RWPE2 (cell line): ENCODE measurements around the gene CAPZB.
A peak's percentile ranks its signal among the peaks of the same experiment; 100 is the strongest.

Experiments used
- ATAC-seq: fragments of 200-7000 bp; cut with Tn5 transposase; 3 replicates; pipeline ENCODE4 v1.9.1; 2021; ENCODE audit warnings: low read depth
- DNase-seq: peaks from one replicate; pipeline ENCODE4 v3.0.0-alpha.2; 2020; ENCODE audit warnings: low spot score
- H3K27ac ChIP-seq: fragments of 450-650 bp; 2 replicates; pipeline ENCODE4 v1.5.1; 2017; ENCODE audit warnings: mild to moderate bottlenecking; ENCODE audit not compliant: poor library complexity, severe bottlenecking
- H3K27me3 ChIP-seq: fragments of 250-450 bp; sonication (Bioruptor Pico); 2 replicates; pipeline ENCODE4 v1.5.1; 2021; ENCODE audit warnings: mild to moderate bottlenecking, moderate library complexity; ENCODE audit not compliant: insufficient read depth, poor library complexity, severe bottlenecking
- H3K36me3 ChIP-seq: fragments of 250-450 bp; sonication (Bioruptor Pico); 2 replicates; pipeline ENCODE4 v1.5.1; 2020; ENCODE audit warnings: low read depth, mild to moderate bottlenecking, moderate library complexity
- H3K4me1 ChIP-seq: fragments of 250-450 bp; sonication (Bioruptor Pico); 2 replicates; pipeline ENCODE4 v1.5.1; 2021; ENCODE audit warnings: mild to moderate bottlenecking, moderate library complexity; ENCODE audit not compliant: insufficient read depth, poor library complexity, severe bottlenecking
- H3K4me3 ChIP-seq: fragments of 250-450 bp; sonication (Bioruptor Pico); 2 replicates; pipeline ENCODE4 v1.5.1; 2021; ENCODE audit warnings: mild to moderate bottlenecking, moderate library complexity; ENCODE audit not compliant: severe bottlenecking
- H3K9me3 ChIP-seq: fragments of 250-450 bp; sonication (Bioruptor Pico); 2 replicates; pipeline ENCODE4 v1.5.1; 2021; ENCODE audit warnings: mild to moderate bottlenecking, moderate library complexity; ENCODE audit not compliant: severe bottlenecking
- TF ChIP-seq, protein P1 (sequence below): fragments of 450-650 bp; IDR thresholded peaks from one replicate; pipeline ENCODE4 v1.5.1; 2017; ENCODE audit warnings: mild to moderate bottlenecking, moderate library complexity; ENCODE audit not compliant: poor library complexity, severe bottlenecking

CAPZB gene

DNA sequence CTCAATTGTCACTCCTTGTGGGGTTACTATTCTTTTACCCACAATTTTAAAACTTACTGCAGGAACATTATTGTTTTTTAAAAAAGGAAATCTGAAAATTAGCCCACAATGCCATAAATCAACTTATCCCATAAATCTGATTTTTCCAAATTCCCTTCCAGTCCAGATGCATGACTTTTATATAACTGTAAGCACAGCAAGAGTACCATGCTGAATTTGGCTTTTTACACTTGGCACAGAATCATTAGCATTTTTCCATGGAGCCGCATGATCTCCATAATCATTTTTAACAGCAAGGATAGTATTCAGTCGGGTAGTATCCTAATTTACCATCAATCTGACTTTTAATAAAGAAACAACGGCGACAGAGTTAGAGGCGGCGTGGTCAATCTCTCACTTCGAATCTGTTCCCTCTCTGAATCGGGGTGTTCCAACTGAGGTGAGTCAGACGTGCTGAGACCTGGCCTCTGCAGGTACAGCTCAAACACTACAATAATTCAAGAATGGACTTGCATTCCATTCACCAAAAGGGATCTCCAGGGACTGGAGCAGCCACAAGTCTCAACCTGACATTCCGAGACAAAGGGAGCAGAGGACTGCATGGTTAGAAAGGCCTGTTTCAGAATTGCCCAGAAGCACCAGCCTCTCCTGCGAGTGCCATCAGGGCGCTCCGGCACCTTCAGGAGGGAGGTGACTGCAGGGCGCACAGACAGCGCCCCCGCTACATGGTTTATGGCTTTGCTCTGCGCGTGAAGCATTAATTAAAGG is 124.3 kb downstream of the CAPZB start:
- peak; percentile 97 for ATAC-seq
- TF ChIP-seq, protein P1, sequence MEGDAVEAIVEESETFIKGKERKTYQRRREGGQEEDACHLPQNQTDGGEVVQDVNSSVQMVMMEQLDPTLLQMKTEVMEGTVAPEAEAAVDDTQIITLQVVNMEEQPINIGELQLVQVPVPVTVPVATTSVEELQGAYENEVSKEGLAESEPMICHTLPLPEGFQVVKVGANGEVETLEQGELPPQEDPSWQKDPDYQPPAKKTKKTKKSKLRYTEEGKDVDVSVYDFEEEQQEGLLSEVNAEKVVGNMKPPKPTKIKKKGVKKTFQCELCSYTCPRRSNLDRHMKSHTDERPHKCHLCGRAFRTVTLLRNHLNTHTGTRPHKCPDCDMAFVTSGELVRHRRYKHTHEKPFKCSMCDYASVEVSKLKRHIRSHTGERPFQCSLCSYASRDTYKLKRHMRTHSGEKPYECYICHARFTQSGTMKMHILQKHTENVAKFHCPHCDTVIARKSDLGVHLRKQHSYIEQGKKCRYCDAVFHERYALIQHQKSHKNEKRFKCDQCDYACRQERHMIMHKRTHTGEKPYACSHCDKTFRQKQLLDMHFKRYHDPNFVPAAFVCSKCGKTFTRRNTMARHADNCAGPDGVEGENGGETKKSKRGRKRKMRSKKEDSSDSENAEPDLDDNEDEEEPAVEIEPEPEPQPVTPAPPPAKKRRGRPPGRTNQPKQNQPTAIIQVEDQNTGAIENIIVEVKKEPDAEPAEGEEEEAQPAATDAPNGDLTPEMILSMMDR = peak; percentile 54
- no peaks in the 10 kb centered on the region for H3K9me3 ChIP-seq

DNA sequence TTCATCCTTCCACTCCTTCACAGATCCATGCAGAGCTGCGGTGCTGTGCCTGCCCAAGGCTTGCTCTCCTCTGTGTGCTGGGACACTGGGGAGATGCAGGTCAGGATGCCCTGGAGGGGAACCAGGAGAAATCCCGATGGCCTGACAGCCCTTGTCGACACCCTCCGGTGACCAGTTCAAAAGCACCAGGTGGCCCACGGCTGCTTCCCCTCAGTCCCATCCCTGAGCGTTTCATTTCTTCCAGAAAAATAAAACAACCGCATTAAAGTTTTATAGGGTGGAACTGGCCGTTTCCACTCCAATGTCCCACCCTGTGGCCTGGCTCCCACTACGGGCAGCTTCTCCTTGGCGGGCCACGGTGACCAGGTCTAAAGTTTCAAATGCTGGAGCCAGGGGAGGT is 124.9 kb downstream of the CAPZB start:
- peak overlapping the region; percentile 91 for H3K27ac ChIP-seq
- peaks cover 30% of the 10 kb centered on the region for H3K4me1 ChIP-seq
- no peak for DNase-seq
- no peak for ATAC-seq
- H3K4me3 ChIP-seq = no peak overlapping the region
- TF ChIP-seq, protein P1 = no peak
- H3K27me3 ChIP-seq = no peaks in the 10 kb centered on the region
- H3K9me3 ChIP-seq = no peaks in the 10 kb centered on the region
- peaks cover 21% of the 10 kb centered on the region for H3K36me3 ChIP-seq

More for the DNA sequence above, 124.3 kb downstream of the CAPZB start:
- Histone ChIP-seq H3K27me3 (no peaks in the 10 kb centered on the region), H3K27ac (peak overlapping the region; percentile 91), H3K4me3 (no peak overlapping the region), H3K36me3 (peaks cover 15% of the 10 kb centered on the region), H3K4me1 (peaks cover 30% of the 10 kb centered on the region)
- DNase-seq = peak; percentile 83

DNA sequence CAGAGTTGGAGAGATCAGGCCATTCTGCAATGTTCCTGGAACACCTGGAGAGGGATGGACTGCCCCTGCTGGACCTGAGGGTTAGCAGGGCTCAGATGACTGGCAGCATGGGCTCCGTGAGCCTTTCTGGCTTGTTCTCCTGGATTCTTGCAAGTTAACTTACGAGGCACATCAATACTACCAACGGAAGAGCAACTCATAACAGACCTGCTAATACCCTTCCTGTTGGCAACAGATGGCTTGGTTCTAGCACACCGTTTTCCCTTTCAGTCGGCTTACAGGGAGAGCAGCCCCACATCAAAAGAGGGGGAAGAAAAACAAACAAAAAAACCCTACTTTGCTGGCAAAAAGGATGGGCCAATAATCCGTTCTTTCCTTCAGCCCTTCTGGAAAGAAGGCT is 125.3 kb downstream of the CAPZB start:
- no peak for DNase-seq
- Histone ChIP-seq H3K27me3 (no peaks in the 10 kb centered on the region), H3K9me3 (no peaks in the 10 kb centered on the region), H3K4me3 (no peak overlapping the region), H3K27ac (peak overlapping the region; percentile 91), H3K4me1 (peaks cover 30% of the 10 kb centered on the region), H3K36me3 (peaks cover 19% of the 10 kb centered on the region)
- TF ChIP-seq, protein P1 = no peak
- ATAC-seq = no peak

- H3K9me3 ChIP-seq = no peaks in the 10 kb centered on the region
- TF ChIP-seq, protein P1 = no peak
- H3K36me3 ChIP-seq = peaks cover 25% of the 10 kb centered on the region
- DNase-seq (no peak), ATAC-seq (no peak)
- peaks cover 30% of the 10 kb centered on the region for H3K4me1 ChIP-seq
- H3K27ac ChIP-seq = no peak overlapping the region
- H3K4me3 ChIP-seq = no peak overlapping the region
- no peaks in the 10 kb centered on the region for H3K27me3 ChIP-seq
These were observed 126.0 kb downstream of the CAPZB start for GRCh38 chr1:19359357-19359756.

DNA sequence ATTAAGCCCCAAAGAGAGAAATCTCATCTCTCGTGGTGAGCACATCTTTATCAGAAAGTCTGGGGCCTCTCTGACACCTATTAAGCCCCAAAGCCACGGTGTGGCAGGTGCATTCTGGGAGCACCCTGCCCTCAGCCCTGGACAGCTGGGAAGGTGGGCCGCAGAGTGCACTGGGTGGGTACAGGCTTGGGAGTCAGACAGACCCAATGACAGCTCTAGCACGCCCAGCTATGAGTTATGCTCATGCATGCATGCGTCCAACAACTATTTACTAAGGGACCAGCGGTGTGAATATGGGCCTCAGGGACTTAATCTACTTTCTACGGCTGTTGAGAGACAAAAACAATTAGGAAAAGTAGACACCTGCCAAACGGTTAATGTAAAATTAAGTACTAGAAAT is 126.6 kb downstream of the CAPZB start:
- no peak for DNase-seq
- peaks cover 30% of the 10 kb centered on the region for H3K36me3 ChIP-seq
- peaks cover 30% of the 10 kb centered on the region for H3K4me1 ChIP-seq
- H3K4me3 ChIP-seq = no peak overlapping the region
- H3K27me3 ChIP-seq = no peaks in the 10 kb centered on the region
- H3K9me3 ChIP-seq = no peaks in the 10 kb centered on the region
- H3K27ac ChIP-seq = no peak overlapping the region
- TF ChIP-seq, protein P1 = no peak
- ATAC-seq = no peak
